Calu3 (cell line): ENCODE results near the gene CELSR2. TPM values are rescaled to one million over a fixed set of nuclear protein-coding genes. Genes with fewer than 3 reads are reported as not detected.

Source experiments
- BruUV-seq: library from RNA; stranded (reverse); fragments of 400-500 nt; replicated peaks from 2 replicates; lab custom pipeline; 2021; lab: Mats Ljungman, UMichigan
- CTCF ChIA-PET: fragments of 300-600 bp; sonication (Branson Sonifier 250); formaldehyde crosslinking; loops from one replicate; lab custom pipeline; 2022; ENCODE audit warnings: antibody characterized with exemption; lab: Charles Lee
- DNase-seq: peaks from one replicate; pipeline ENCODE4 v3.0.0; 2022
- H3K27ac Mint-ChIP-seq: one replicate; pipeline ENCODE4 v1.8.0; 2022; ENCODE audit warnings: mixed read lengths; ENCODE audit not compliant: unreplicated experiment
- H3K27me3 Mint-ChIP-seq: one replicate; pipeline ENCODE4 v1.8.0; 2022; ENCODE audit warnings: mixed read lengths; ENCODE audit not compliant: unreplicated experiment
- H3K36me3 Mint-ChIP-seq: one replicate; pipeline ENCODE4 v1.8.0; 2022; ENCODE audit warnings: mild to moderate bottlenecking, moderate library complexity, mixed read lengths; ENCODE audit not compliant: insufficient read depth, unreplicated experiment
- H3K4me1 Mint-ChIP-seq: one replicate; pipeline ENCODE4 v1.8.0; 2022; ENCODE audit warnings: mild to moderate bottlenecking, low read depth, mixed read lengths; ENCODE audit not compliant: unreplicated experiment
- H3K4me3 Mint-ChIP-seq: one replicate; pipeline ENCODE4 v1.8.0; 2022; ENCODE audit warnings: mild to moderate bottlenecking, low read depth, moderate library complexity, mixed read lengths; ENCODE audit not compliant: unreplicated experiment
- H3K9me3 Mint-ChIP-seq: one replicate; pipeline ENCODE4 v1.8.0; 2022; ENCODE audit warnings: low read depth, mixed read lengths; ENCODE audit not compliant: unreplicated experiment
- intact Hi-C: fragments of 100-400 bp; cut with micrococcal nuclease; formaldehyde crosslinking; loops from one replicate; pipeline ENCODE4 v1.10.0; 2022; ENCODE audit not compliant: unreplicated experiment
- total RNA-seq: library from RNA; stranded (reverse); gene quantifications from 2 replicates; pipeline ENCODE4 v1.2.3, GENCODE V29; 2022
- TF ChIP-seq, protein P1 (sequence below): fragments of 200-600 bp; IDR thresholded peaks from one replicate; pipeline ENCODE4 v1.8.0; 2022; ENCODE audit warnings: antibody characterized with exemption; ENCODE audit not compliant: unreplicated experiment

Gene CELSR2
- total RNA-seq, 1 experiment from 2014 or later: 5.3 TPM

DNA sequence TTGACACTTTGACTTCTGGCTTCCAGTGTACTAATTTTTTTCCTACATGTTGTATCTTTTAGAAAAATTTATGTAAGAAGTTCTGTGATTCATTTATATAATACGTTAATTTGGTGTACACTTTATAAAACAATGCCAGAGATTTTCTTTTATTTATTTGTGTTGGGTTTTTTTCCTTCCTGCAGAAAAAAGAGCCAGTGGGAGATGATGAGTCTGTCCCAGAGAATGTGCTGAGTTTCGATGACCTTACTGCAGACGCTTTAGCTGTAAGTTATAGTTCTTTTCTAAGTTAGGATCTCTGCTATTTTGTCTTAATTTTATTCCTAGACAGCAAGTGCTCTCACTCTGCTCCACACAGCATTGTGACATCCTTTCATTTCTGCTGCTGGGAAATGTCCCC lies 21.2 kb upstream of the CELSR2 start:
- H3K27me3 Mint-ChIP-seq: no peaks in the 10 kb centered on the region
- H3K4me3 Mint-ChIP-seq: no peak overlapping the region
- no TSS peak for BruUV-seq
- no peaks in the 10 kb centered on the region for H3K9me3 Mint-ChIP-seq
- intact Hi-C loops: no loop called here
- H3K27ac Mint-ChIP-seq: no peak overlapping the region
- no peaks in the 10 kb centered on the region for H3K4me1 Mint-ChIP-seq
- H3K36me3 Mint-ChIP-seq: peaks cover 43% of the 10 kb centered on the region
- CTCF ChIA-PET: interaction anchor here (0.7 kb wide), 1 partner anchor 8 kb away, joined by 3 read pairs; no protein-coding TSS in a partner anchor
- DNase-seq: no peak
- TF ChIP-seq, protein P1, sequence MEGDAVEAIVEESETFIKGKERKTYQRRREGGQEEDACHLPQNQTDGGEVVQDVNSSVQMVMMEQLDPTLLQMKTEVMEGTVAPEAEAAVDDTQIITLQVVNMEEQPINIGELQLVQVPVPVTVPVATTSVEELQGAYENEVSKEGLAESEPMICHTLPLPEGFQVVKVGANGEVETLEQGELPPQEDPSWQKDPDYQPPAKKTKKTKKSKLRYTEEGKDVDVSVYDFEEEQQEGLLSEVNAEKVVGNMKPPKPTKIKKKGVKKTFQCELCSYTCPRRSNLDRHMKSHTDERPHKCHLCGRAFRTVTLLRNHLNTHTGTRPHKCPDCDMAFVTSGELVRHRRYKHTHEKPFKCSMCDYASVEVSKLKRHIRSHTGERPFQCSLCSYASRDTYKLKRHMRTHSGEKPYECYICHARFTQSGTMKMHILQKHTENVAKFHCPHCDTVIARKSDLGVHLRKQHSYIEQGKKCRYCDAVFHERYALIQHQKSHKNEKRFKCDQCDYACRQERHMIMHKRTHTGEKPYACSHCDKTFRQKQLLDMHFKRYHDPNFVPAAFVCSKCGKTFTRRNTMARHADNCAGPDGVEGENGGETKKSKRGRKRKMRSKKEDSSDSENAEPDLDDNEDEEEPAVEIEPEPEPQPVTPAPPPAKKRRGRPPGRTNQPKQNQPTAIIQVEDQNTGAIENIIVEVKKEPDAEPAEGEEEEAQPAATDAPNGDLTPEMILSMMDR: no peak

DNA sequence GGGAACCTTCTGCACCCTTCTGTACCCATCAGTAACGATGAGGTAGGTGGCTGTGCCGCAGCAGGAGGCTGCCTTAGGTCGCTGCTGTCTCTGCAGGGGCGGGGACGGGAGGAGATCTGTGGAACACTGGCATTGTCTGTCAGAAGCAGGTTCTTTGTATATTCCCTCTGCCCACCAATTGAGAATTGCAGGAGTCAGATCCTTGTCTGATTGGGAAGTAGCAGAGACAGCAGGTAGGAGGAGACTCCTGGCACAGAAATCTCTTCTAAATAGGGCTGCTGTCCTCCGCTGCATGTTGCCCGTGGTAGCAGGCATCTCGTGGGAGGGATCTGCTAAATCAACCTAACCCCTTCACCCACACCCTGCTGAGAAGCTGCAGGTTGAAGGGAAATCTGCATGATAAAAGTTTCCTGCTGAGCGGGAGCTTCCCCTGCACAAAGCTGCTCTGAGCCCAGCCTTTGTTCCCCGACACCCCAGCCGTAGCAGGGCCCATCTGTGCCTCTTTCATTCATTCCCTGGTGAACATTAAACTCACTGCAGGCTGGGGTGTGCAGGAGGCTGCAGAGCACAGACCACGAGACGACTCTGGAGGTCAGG lies 19.7 kb upstream of the CELSR2 start:
- BruUV-seq: no TSS peak
- intact Hi-C loops: no loop called here
- CTCF ChIA-PET: no interaction called here
- H3K9me3 Mint-ChIP-seq: no peaks in the 10 kb centered on the region
- no peak for DNase-seq
- H3K4me1 Mint-ChIP-seq: no peaks in the 10 kb centered on the region
- no peak overlapping the region for H3K4me3 Mint-ChIP-seq
- H3K36me3 Mint-ChIP-seq: peaks cover 32% of the 10 kb centered on the region
- H3K27me3 Mint-ChIP-seq: no peaks in the 10 kb centered on the region
- TF ChIP-seq, protein P1: no peak
- H3K27ac Mint-ChIP-seq: no peak overlapping the region

DNA sequence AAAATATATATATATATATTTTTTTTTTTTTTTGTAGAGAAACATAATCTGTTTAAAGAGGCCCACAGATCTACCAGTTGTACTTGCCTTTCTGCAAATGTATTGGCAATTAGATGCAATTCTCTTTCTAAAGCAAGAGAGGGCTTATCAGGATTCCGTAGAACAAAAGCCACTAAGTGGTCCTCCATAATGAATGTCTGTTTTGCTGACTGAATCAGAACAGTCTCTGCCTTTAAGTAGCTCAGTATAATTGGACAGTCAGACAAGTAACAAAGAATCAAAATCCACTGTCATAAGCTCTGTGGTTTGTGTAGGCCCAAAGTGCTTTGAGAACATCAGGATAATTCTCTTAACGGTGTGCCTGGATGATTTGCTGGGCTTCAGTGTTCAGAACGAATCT lies 18.3 kb upstream of the CELSR2 start:
- CTCF ChIA-PET: interaction anchor here (0.6 kb wide), 1 partner anchor 1326 kb away, joined by 6 read pairs; no protein-coding TSS in a partner anchor
- no peak overlapping the region for H3K27ac Mint-ChIP-seq
- no peaks in the 10 kb centered on the region for H3K4me1 Mint-ChIP-seq
- no peaks in the 10 kb centered on the region for H3K9me3 Mint-ChIP-seq
- TF ChIP-seq, protein P1: no peak
- intact Hi-C loops: no loop called here
- no peak overlapping the region for H3K4me3 Mint-ChIP-seq
- peaks cover 43% of the 10 kb centered on the region for H3K36me3 Mint-ChIP-seq
- no peak for DNase-seq
- TSS peak; percentile 7 for BruUV-seq
- no peaks in the 10 kb centered on the region for H3K27me3 Mint-ChIP-seq

DNA sequence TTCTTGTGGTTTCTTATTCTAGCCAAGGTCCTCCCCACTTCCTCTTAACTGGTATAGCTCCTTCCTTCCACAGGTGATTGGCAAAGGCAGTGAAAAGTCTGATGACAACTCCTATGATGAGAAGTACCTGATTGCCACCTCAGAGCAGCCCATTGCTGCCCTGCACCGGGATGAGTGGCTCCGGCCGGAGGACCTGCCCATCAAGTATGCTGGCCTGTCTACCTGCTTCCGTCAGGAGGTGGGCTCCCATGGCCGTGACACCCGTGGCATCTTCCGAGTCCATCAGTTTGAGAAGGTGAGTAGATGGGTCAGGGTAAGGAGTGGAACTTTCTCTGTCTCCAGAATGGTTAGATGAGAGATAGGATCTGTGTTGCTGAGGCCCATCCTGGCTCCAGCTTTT lies 14.2 kb upstream of the CELSR2 start:
- Mint-ChIP-seq H3K27me3 (no peaks in the 10 kb centered on the region), H3K9me3 (no peaks in the 10 kb centered on the region), H3K36me3 (peaks cover 71% of the 10 kb centered on the region), H3K27ac (no peak overlapping the region), H3K4me1 (peaks cover 7% of the 10 kb centered on the region), H3K4me3 (no peak overlapping the region)
- TF ChIP-seq, protein P1: no peak
- intact Hi-C loops: no loop called here
- BruUV-seq: no TSS peak
- CTCF ChIA-PET: no interaction called here
- no peak for DNase-seq
